8988T (cell line): Measurements from ENCODE around the gene TRAK1.

Experiments used
- DNase-seq: peaks from one replicate; pipeline ENCODE4 v3.0.0; 2011

TRAK1 gene

GRCh38 chr3:42127226-42127625, 36.1 kb downstream of the TRAK1 start:
- DNase-seq = no peak

- no peak for DNase-seq
Observed at GRCh38 chr3:42128526-42128925, 37.4 kb downstream of the TRAK1 start.

DNA sequence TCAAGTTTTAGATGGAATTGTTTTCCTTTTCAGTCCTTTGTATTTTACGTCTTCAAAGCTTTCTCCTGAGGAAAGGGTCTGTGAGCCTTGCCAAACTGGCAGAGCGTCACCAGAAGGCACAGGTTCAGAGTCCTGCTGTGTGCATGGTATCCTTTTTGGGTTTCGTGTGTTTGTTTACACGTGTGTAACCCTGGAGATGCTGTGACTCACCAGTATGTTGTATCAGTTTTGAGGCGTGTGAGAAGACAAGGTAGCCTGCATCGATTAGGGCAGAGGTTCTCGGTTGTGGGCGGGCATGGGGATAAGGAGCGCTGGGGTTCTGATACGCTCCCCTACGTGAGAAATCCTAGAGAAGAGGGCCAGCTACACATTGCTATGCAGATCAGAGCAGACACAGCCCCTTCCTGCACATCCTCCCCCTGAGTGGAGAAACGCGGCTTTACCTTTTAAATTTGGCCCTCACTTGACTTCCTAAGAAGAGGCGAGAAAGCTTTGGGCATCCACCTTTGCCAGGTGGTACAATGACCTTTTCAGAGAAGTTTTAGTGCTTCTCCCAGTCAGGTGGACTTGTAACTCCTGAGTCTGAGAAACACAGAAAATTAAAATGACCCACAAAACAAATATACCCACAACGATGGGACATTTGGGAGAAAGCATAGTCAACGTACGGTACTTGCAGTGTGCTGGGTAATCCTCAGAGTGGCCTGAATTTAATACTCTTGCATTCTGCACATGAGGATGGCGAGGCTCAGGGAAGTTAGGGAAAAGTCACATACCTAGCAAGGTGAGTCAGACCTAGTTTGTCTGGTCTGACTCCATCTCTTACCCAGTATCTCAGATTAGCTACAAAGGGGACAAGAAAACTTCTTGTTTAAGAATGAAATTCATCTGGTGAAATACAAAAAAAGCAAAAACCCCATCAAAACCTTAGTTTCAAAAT, 38.1 kb downstream of the TRAK1 start:
- DNase-seq = no peak

DNA sequence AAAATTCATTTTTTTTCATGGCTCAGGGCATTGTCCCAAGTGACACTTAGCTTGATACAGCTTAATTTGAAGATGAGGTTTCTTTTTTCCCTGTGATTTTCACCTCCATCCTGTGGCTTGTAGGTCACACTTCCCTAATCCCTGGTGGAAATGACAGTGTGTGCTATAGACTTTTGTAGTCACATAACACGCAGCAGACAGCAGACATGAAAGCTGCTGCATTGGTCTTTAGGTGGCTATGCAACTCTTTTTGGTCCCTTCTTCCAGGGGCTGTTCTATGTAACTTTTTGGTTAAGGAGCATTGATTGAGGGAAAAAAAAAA, 38.8 kb downstream of the TRAK1 start:
- DNase-seq = no peak

- DNase-seq = no peak
Observed at GRCh38 chr3:42130329-42131070, 39.3 kb downstream of the TRAK1 start.

DNA sequence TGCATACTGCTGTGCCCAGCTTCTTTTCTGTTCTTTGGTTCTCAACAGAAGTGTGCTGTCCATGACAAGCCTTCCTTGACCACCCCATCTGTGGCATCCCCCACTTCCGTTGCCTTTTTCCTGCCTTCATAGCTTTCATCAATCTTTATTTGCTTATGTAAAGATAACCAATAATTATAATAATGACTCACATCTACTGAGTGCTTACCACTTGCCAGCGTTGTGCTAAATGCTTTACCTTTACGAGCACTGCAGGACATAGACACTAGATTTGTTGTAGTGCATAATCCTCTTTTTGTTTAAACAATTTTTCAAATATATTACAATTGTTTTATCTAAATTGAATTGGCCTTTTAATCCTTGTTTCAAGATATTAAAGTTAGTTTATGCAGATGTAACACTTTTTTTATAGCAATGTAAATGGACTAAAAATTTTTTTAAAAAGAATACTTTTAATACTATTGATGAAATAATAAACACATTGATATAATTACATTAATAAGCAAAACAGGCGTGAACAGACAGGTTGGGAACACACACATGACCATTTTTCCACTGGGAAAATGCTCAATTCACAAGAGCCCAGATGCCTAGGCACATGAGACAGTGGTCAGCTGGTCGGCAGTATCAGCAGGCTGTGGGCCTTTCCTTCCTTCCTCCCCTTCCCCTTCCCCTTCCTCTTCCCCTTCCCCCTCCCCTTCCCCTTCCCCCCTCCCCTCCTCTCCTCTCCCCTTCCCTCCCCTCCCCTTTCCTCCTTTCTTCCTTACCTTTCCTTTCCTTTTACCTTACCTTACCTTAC, 42.5 kb downstream of the TRAK1 start:
- no peak for DNase-seq

DNA sequence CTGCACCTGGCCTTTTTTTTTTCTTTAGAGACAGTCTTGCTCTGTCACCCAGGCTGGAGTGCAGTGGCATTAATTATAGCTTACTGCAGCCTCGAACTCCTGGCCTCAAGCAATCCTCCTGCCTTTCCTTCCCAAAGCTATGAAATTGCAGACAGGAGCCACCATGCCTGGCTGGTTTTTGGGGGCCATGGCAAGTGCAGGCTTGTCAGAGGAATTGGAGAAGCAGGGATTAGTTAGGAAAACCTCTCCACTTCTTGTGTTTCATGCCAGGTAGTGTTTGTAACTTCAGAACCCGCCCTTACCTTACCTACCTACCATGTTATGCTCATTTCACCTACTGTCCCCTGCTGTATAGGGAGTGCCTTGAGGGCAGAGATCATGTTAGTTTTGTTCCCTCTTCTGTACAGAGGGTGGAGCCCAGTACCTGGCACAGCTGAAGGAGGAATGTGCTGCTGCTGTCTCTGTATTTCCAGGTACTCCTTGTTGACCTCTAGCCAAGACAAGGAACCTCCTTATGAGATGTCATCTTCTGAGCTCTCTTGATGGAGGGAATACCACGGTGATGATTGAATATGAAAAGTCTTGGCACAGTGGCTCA, 43.8 kb downstream of the TRAK1 start:
- DNase-seq = no peak

DNA sequence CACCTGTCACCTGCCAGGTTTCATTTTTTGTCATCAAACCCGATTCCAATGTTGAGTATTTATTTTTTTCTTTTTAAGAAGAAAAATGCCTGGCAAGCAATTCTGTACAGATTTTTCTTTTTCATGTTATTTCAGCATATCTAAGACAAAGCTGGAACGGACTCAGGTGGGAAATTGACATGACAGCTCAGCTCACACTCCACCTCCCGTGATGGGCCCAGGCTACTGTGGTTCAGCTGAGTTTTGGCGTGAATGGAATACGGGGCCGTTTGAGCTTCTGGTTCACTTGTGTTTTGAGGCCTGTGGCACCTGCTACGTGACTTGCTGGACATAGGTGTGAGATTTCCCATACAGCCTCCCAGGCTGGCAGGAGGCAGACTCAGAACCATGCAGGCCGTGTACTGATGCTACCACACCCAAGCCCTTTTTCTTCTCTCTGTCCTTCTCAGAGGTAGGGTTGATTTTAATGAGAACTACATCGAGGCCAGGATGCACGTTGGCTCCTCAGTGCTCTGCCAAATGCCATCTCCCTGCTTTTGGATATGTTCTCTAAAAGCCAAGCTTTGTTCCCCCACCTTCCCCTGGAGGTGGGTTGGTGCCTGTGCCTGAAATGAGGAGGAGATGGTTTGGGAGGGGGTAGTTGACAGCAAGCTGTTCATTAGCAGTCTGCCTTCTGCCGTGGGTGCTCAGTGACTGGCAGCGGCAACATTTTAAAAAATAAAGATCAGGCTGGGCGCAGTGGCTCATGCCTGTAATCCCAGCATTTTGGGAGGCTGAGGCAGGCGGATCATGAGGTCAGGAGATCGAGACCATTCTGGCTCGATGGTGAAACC, 48.7 kb downstream of the TRAK1 start:
- no peak for DNase-seq

DNA sequence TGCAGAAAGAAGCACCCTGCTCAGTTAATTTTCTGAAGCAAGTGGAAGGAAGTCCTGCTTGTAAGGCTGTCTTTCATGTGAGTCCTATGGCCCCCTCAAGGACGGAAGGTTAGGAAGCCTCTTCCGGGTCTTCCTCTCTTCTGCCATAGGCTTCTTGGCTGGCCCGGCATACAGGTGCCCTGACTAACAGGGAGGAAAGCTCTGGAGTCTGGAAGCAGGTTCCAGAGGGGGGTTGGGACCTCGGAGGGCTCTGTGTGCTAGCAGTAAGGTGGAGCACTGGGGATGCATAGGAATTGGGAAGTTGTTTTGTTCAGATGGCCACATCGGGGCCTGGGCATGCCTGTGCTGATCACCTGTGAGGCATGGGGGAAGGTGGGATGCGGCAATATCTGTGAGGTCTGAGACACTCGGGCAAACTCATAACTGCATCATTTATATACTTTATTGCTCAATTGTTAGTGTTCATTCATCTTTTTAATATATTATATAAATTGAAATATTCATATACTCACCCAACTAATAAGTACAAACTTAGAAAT, 49.6 kb downstream of the TRAK1 start:
- no peak for DNase-seq

DNA sequence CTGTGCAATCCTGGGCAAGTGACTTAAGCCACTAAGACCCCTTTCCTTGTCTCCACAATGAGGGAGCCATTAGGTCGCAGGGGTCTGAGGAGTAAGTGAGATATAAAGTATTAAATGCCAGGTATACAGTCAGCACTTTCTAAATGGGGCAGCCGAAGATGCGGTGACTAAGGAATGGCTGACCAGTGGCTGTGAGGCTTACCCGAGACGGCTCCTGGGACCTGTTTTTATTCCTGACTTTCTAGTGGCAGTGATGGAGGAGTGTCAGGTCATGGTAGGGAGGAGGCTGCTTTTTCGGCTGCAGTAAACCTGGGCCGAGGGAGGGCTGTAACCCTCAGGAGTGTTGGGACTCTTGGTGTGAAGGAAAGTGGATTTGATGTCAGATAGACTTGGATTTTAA, 52.3 kb downstream of the TRAK1 start:
- DNase-seq = no peak

DNA sequence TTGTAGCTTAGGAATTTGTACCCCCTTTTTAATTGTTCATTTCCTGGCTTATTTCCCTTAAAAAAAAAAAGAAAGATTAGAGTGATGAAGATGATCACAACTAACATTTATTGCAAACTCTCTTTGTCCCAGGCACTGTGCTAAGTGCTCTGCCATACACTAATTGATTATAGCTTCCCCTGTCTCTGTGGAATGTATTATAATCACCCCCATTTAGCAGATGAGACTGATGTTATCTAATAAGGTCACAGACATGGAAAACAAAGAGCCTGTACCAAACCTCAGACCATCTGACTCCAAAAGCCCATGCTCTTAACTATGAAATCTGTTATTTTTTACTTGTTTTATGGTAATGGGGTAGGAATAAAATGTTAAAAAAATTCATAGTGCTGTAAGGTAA, 53.1 kb downstream of the TRAK1 start:
- DNase-seq = no peak

DNA sequence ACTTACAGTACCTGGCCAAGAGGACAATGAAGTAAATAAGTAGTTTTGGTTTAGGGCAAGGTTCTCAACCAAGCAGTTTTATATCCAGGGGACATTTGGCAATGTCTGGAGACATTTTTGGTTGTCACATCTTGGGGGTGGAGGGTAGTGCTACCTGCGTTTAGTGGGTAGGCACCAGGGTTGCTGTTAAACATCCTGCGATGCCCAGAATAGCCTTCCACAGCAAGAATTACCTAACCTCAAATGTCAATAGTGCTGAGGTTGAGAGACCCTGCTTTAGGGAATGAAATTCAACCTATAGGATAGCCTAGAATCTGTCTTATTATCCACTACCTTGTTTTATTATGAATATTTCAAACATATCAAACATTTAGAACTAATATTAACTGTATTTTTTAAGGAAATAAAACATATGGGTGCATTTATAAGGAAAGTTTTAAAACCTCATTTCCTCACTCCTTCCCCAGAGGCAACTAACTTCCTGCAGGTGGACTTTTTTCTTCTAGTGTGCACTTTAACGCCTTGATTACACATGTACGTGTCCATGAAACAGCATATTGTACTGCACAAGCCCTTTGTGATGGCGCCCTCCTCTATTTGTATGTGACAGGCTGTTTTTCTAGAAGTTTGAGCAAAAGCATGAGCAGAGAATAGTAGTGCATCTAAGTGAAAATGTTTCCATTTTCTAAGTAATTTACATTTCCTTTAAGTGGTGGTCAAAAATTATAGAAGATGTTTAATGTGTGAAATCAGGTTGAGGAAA, 57.1 kb downstream of the TRAK1 start:
- no peak for DNase-seq

- DNase-seq = no peak
Observed at GRCh38 chr3:42148982-42149432, 57.9 kb downstream of the TRAK1 start.

DNA sequence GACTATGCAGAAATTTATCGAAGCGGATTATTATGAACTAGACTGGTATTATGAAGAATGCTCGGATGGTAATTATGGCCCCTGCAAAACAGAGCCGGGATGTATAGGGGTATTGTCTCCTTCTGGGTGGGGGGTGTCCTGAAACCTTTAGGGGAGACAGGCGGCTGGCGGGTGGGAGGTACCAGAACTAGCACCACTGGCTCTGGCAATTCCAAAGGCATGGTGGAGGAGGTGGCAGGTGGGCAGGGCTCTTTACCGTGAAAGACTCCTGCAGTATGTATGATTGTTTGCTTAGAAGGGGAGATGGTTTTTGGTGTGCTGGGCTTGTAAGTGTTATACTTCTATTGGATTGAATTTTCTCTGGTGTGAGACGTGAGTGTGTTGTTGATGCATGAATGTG, 58.4 kb downstream of the TRAK1 start:
- DNase-seq = no peak

DNA sequence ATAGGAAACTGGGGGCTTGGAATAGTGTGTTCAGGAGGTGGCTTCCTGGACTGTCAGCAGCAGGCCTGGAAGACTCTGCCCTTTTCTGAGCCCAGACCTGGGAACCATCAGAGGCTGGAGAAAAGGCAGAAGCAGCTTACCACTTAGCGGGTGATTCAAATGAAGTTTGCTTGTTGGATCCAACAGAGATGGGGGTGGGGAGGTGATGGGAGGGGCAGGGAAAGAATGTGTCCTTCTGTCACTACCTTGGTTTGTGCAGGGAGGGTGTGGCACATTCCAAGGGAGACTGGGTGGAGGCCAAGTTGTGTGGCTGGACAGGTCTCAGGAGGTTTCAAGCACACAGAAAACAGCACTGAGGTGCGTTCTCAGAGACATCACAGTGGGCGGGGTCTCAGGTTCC, 58.8 kb downstream of the TRAK1 start:
- no peak for DNase-seq

DNA sequence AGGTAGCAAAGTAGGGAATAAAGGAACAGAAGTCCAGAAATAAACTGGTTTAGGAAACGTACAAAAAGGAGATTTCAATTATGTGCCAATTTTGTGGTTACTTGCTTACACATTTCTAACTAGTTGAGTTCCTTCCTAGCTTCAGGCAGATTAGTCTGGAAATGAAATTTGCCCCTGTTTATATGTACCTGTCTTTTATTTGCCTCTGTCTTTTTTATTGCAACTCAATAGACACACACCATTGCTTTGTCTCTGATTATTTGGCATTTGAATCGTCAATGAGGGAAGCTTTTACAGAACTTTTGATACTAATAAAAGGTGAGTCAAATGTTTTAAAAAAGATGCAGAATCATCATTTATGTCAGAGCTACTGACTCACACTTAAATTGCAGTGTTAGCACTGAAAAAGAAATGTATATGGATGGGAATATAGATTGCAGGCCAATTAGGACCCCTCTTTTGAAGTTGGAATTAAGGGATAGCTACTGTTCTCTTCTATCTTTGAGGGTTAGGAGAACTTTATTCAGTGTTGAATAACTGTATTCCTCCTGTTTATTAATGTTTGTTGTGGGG, 60.5 kb downstream of the TRAK1 start:
- no peak for DNase-seq

DNA sequence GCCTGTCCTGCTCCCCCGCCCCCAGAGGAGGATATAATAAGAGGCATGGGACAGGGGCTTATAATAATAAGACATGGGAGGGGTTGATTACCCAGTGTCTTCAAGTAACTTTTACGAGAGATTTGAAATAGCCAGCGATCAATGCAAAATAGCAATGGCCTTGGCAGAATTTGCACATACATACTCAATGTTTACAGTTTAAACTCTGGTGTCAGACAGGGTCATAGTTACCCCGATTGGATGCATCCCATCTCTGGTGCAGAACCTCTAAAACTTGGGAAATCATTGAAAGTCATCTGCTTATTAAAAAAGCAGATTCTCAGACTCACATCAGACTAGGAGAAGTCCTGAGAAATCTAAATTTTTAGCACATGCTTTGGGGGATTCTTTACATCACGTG, 61.0 kb downstream of the TRAK1 start:
- DNase-seq = no peak

DNA sequence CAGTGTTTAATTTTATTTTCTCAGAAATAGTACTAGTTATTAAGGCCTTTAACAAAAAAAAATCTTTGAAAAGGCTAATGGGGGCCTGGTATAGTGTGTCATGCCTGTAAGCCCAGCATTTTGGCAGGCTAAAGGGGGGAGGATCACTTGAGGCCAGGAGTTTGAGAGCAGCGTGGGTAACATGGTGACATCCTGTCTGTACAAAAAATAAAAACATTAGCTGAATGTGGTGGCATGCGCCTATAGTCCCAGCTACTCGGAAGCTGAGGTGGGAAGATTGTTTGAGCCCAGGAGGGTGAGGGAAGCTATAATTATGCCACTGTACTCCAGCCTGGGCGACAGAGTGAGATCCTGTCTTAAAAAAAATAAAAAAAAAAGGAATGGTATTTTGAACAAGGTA, 61.9 kb downstream of the TRAK1 start:
- no peak for DNase-seq

- DNase-seq = no peak
Observed at GRCh38 chr3:42157540-42158538, 66.7 kb downstream of the TRAK1 start.
